Mucosa of gallbladder (tissue), 1 donor: ENCODE measurements around the gene VDR. TPM values are rescaled to one million over a fixed set of nuclear protein-coding genes. Genes with fewer than 3 reads are reported as not detected.

Experiments
- DNase-seq: peaks from one replicate; pipeline ENCODE4 v3.0.0-alpha.2; 2020; ENCODE audit warnings: low spot score
- total RNA-seq: library from RNA; stranded (reverse); gene quantifications from one replicate; pipeline ENCODE4 v1.2.1, GENCODE V29; 2021
- donor health status: DM: no; HTN: no; CAD: no.

The VDR gene
- total RNA-seq, 1 donor from 2014 or later: 33.8 TPM

DNA sequence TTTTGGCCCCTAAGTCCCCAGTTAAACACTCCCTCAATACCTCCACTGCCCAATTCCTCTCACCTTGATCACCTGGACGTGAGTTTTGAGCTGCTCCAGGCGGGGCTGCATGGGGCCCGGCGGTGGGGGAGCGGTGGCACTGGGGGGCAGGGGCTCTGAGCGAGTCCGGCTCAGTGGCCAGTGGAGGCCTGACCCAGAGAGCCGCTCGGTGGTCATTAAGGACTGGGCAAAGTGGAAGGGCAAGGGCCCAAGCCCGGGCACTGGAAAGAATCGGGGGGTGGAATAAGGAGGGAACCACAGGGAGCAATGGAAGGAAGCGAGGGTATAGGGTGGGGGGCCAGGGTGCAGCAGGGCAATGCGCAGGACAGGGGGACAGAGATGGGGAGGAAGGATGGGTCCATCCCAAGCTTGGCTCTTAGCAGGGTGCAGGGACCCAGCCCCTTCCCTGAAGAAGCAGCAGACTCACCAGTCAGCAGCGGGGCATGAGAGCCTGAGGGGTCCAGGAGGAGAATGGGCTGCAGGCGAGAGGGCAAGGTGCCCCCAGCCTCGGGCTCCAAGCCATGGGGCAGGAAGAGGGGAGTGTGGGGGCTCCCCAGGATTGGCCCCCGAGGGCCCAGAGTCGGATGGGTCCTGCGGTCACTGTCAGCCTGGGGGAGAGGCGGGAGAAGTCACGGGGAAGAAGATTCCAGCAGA is 109.5 kb downstream of the VDR start:
- DNase-seq: no peak

- no peak for DNase-seq
Measured at GRCh38 chr12:47794679-47795078, 110.1 kb downstream of the VDR start.

DNA sequence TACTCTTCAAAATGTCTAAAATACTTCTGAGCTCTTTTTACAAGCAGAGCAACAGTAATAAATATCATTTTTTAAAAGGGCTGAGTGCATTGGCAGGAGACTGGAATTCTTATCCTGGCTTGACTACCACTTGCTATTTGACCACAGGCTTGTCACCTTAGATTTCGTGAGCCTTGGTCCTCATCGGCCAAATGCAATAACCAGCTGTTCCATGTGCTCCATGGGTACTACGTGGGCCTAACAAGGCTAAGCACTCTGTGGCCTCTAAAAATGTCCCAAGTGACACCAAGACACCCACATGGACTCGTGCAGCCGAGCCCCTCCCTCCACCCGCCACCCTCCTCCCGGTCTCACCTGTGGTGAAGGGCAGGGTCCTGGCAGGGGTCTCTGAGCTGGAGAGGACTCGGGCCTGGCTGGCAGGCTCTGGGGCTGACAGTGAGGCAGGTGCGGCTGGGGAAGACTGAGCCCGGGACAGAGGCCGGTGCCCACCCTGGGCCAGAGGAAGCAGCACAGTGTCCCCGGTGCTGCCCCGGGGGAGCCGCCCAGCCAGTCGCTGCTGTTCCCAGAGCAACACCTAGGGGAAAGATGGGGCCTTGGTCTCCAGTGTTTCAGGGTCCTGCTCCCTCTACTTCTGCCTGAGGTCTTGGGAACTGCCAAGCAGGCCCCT is 111.6 kb downstream of the VDR start:
- DNase-seq: no peak

- DNase-seq: no peak
Measured at GRCh38 chr12:47791874-47792273, 112.9 kb downstream of the VDR start.

Other genes starting within 250 kb of the VDR start
- 20.2 TPM for gene RPAP3, start 199.0 kb downstream of the VDR start, total RNA-seq
- gene ENDOU, start 179.5 kb downstream of the VDR start, total RNA-seq: not detected
- 54.8 TPM for gene RAPGEF3, start 146.1 kb downstream of the VDR start, total RNA-seq
- gene SLC48A1, start 131.8 kb downstream of the VDR start, total RNA-seq: 73.1 TPM
- 120 TPM for gene HDAC7, start 85.1 kb downstream of the VDR start, total RNA-seq
- gene TMEM106C, start 58.6 kb upstream of the VDR start, total RNA-seq: 101 TPM
- 0.09 TPM for gene COL2A1, start 99.5 kb upstream of the VDR start, total RNA-seq
- 11.8 TPM for gene SENP1, start 201.1 kb upstream of the VDR start, total RNA-seq
- 103 TPM for gene PFKM, start 214.4 kb upstream of the VDR start, total RNA-seq